Spleen (tissue), 11 donors: ENCODE results near the gene ADNP. TPM values are rescaled to one million over a fixed set of nuclear protein-coding genes. Genes with fewer than 3 reads are reported as not detected.

ENCODE experiments used
- DNase-seq: peaks from one replicate; pipeline ENCODE4 v3.0.0-alpha.2; 2020
- H3K27ac ChIP-seq, 8 donors: fragments of 200-600 bp; sonication (generic) in 7 of 8; 1 replicate in 4 of 8; 2 replicates in 4 of 8; pipeline versions ENCODE4 v1.5.0 to v1.8.0; 2016 to 2021; ENCODE audit warnings: inconsistent platforms in 4 of 8, mild to moderate bottlenecking in 4 of 8, moderate library complexity in 1 of 8
- H3K27me3 ChIP-seq, 7 donors: fragments of 200-600 bp; sonication (generic) in 6 of 7; replicated peaks in 1 of 7; 1 replicate in 4 of 7; 2 replicates in 3 of 7; pipeline versions ENCODE4 v1.5.0 to v1.8.0; 2016 to 2021; ENCODE audit warnings: inconsistent platforms in 3 of 7, mild to moderate bottlenecking in 1 of 7
- H3K36me3 ChIP-seq, 6 donors: fragments of 200-600 bp; sonication (generic) in 5 of 6; 1 replicate in 4 of 6; 2 replicates in 2 of 6; pipeline versions ENCODE4 v1.5.0 to v1.8.0; 2016 to 2021; ENCODE audit warnings: inconsistent platforms in 2 of 6
- H3K4me1 ChIP-seq, 6 donors: fragments of 200-600 bp; sonication (generic) in 5 of 6; 1 replicate in 3 of 6; 2 replicates in 3 of 6; pipeline versions ENCODE4 v1.5.0 to v1.8.0; 2016 to 2021; ENCODE audit warnings: inconsistent platforms in 3 of 6
- H3K4me3 ChIP-seq, 8 donors: fragments of 200-600 bp; sonication (generic) in 7 of 8; 1 replicate in 4 of 8; 2 replicates in 4 of 8; pipeline versions ENCODE4 v1.5.0 to v1.8.0; 2016 to 2021; ENCODE audit warnings: inconsistent platforms in 4 of 8, mild to moderate bottlenecking in 4 of 8, moderate library complexity in 2 of 8
- H3K9me3 ChIP-seq, 8 donors: fragments of 200-600 bp; sonication (generic) in 7 of 8; 1 replicate in 4 of 8; 2 replicates in 4 of 8; pipeline versions ENCODE4 v1.5.0 to v1.8.0; 2016 to 2021; ENCODE audit warnings: inconsistent platforms in 4 of 8
- POLR2A ChIP-seq, 3 donors: fragments of 450-650 bp; IDR thresholded peaks; one replicate each; pipeline ENCODE4 v1.5.1; 2017; ENCODE audit warnings: antibody characterized with exemption in 3 of 3, mild to moderate bottlenecking in 1 of 3
- POLR2AphosphoS5 ChIP-seq, 3 donors: sonication (generic); formaldehyde crosslinking; IDR thresholded peaks; one replicate each; pipeline ENCODE4 v1.5.1; 2017; ENCODE audit warnings: antibody characterized with exemption in 3 of 3
- WGBS, 5 donors: extraction: QIAGEN DNeasy Blood & Tissue Kit in 3 of 5; methylation state at CpG; one replicate each; pipeline versions ENCODE4 v1.1.5 to v1.1.7; 2013 to 2018; 5-methylcytosine and 5-hydroxymethylcytosine counted together
- intact Hi-C: fragments of 100-400 bp; cut with DNase I; formaldehyde crosslinking; loops from one replicate; pipeline ENCODE4 v1.15.0; 2023; ENCODE audit warnings: low total_unique reads
- polyA plus RNA-seq, 3 donors: library from polyadenylated mRNA; stranded (reverse); fragments of 200-250 nt; gene quantifications; one replicate each; pipeline ENCODE4 v1.2.1, GENCODE V29; 2013
- total RNA-seq, 7 donors: library from RNA; depleted of rRNA in 3 of 7; stranded (reverse); fragments of >200 nt in 3 of 7; fragmentation: NEBNext Ultra II Directional in 4 of 7; extraction: Animal tissue kit (Norgen Biotek cat#: 25700) in 4 of 7; gene quantifications; one replicate each; pipeline versions ENCODE4 v1.1.0 to v1.2.1, GENCODE V29; 2016 to 2021
- TF ChIP-seq, protein P1 (sequence below), 11 experiments: fragments of 200-600 bp in 7 of 11; fragments of 450-650 bp in 4 of 11; sonication (generic) in 4 of 11; IDR thresholded peaks in 8 of 11; conservative IDR thresholded peaks in 3 of 11; 1 replicate in 7 of 11; 2 replicates in 4 of 11; pipeline versions ENCODE4 v1.4.0 to v1.8.0; 2016 to 2021; ENCODE audit warnings: antibody characterized with exemption in 11 of 11, inconsistent platforms in 4 of 11, mild to moderate bottlenecking in 1 of 11
- donor health status: healthy with polysubstance abuse.
- donor health status: DM: no; HTN: no; CAD: no; lungs with moderate emphysema.
- donor health status: DM: no; HTN: no; CAD: no.
- donor health status: Bipolar disorder and iron deficiency.
- donor health status: healthy.
- donor health status: DM: no; HTN: no; CAD: no.
- donor health status: DM: yes; HTN: yes; CAD: no.

The ADNP gene
- total and polyA plus RNA-seq, 10 donors: 30.6 to 78.8 (median 61.3) TPM

DNA sequence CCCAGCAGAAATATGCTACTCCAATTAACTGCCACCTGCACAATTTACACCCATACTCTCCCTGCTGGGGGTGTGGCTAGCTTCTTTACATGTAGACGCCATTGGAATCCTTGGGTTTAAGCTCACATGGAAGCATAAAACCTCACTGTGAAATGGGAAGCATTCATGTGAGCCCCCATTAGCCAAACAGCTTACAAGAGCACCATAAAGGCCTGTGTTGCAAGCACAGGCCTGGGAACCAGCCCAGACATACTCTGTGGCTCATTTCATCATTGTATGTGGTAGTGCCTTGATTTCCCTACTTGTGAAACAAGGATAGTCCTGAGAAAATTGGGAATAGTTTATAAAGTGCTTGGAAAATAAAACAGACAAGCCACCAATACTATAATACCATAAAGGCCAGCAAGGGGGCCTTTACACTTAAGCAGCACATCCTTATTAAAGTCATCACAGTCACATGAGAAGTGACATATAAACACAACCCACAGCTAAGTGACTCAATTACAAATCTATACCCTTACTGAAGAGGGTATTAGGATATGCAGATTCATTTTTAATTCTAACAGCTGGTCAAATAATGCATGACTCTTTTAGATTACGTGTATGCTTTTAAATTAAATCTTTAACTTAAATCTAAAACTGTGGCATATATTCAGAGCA is 6.8 kb downstream of the ADNP start:
- Histone ChIP-seq H3K4me3 (no peak overlapping the region), H3K27me3 (no peaks in the 10 kb centered on the region), H3K27ac (peak overlapping the region in 1 of 8 donors; percentile 8), H3K9me3 (no peaks in the 10 kb centered on the region), H3K36me3 (peaks cover 0 to 69% (median 0%) of the 10 kb centered on the region in 6 donors), H3K4me1 (peaks cover 49 to 100% (median 92%) of the 10 kb centered on the region in 6 donors)
- 53 to 75% (median 64%) methylated on average over 2 of the region's 2 CpGs for WGBS, 5 donors
- TF ChIP-seq POLR2A (IDR thresholded peaks at IDR 0.05) (no peak), POLR2AphosphoS5 (IDR thresholded peaks at IDR 0.05) (no peak)
- TF ChIP-seq, protein P1, sequence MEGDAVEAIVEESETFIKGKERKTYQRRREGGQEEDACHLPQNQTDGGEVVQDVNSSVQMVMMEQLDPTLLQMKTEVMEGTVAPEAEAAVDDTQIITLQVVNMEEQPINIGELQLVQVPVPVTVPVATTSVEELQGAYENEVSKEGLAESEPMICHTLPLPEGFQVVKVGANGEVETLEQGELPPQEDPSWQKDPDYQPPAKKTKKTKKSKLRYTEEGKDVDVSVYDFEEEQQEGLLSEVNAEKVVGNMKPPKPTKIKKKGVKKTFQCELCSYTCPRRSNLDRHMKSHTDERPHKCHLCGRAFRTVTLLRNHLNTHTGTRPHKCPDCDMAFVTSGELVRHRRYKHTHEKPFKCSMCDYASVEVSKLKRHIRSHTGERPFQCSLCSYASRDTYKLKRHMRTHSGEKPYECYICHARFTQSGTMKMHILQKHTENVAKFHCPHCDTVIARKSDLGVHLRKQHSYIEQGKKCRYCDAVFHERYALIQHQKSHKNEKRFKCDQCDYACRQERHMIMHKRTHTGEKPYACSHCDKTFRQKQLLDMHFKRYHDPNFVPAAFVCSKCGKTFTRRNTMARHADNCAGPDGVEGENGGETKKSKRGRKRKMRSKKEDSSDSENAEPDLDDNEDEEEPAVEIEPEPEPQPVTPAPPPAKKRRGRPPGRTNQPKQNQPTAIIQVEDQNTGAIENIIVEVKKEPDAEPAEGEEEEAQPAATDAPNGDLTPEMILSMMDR (IDR thresholded peaks at IDR 0.05 in 8 of 11, conservative IDR thresholded peaks at IDR 0.05 in 3 of 11): no peak
- DNase-seq: no peak
- intact Hi-C loops: no loop called here

DNA sequence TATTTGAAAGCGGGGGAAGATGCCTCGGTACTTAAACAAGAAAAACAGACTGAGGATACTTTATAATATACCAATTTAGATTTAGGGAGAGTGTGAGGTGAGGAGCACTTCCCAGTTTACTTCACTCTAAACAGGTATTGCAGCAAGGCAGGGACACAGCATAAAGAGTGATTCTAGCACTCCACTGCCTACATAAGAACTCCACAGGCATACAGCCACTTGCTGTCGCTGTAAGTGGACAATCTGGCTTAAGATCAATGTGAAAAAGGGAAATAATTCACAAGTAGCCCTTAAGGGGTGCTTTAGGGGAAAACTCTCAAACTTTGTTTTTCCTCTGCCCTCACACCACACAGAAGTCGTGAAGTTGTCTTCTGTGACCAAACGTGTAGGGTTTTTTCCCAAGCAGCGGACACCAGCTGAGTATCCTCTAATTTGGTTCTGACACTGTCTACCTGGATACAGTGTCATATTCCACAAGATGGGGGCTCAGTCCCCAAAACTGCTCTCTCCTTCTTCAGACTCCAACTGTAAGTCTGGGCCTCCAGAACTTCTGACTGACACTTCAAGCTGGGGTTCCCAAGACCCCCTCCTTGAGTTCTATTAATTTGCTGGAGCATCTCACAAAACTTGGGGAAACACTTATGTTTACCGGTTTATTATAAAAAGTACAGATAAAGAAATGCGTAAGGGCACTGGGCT is 9.3 kb downstream of the ADNP start:
- Histone ChIP-seq H3K27ac (peak overlapping the region in 2 of 8 donors; percentile 1 to 6), H3K4me1 (peaks cover 48 to 100% (median 92%) of the 10 kb centered on the region in 6 donors), H3K9me3 (no peaks in the 10 kb centered on the region), H3K4me3 (no peak overlapping the region), H3K27me3 (no peaks in the 10 kb centered on the region), H3K36me3 (peaks cover 0 to 57% (median 0%) of the 10 kb centered on the region in 6 donors)
- TF ChIP-seq POLR2AphosphoS5 (IDR thresholded peaks at IDR 0.05): no peak
- TF ChIP-seq, protein P1 (IDR thresholded peaks at IDR 0.05 in 8 of 11, conservative IDR thresholded peaks at IDR 0.05 in 3 of 11): no peak
- no peak for TF ChIP-seq POLR2A (IDR thresholded peaks at IDR 0.05)
- 70 to 80% (median 73%) methylated on average over 8 of the region's 8 CpGs for WGBS, 5 donors
- intact Hi-C loops: no loop called here
- DNase-seq: no peak

DNA sequence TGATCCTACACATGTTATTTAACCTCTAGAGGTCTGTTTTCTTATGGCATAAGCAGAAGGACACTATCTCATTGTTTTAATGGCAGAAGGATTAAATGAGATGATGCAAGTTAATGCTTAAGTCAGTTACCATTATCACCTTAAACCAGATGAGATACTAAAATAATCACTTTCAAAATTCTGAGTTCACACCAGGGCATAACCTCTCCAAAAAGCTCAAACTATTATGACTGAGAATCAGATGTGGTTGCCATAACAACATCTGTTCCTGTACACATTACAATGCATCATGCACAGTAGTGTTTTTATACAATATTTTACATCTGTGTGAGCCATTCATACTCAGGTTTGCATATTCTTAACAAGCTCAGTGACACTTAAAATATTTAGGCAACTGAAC is 10.2 kb downstream of the ADNP start:
- Histone ChIP-seq H3K27me3 (no peaks in the 10 kb centered on the region), H3K9me3 (no peaks in the 10 kb centered on the region), H3K36me3 (peaks cover 0 to 55% (median 0%) of the 10 kb centered on the region in 6 donors), H3K4me3 (no peak overlapping the region), H3K4me1 (peaks cover 54 to 100% (median 92%) of the 10 kb centered on the region in 6 donors), H3K27ac (no peak overlapping the region)
- TF ChIP-seq POLR2AphosphoS5 (IDR thresholded peaks at IDR 0.05): no peak
- TF ChIP-seq, protein P1 (IDR thresholded peaks at IDR 0.05 in 8 of 11, conservative IDR thresholded peaks at IDR 0.05 in 3 of 11): no peak
- no peak for TF ChIP-seq POLR2A (IDR thresholded peaks at IDR 0.05)
- intact Hi-C loops: no loop called here
- no peak for DNase-seq

- Histone ChIP-seq H3K4me3 (no peak overlapping the region), H3K27ac (peak overlapping the region in 1 of 8 donors; percentile 6), H3K36me3 (peaks cover 0 to 44% (median 0%) of the 10 kb centered on the region in 6 donors), H3K4me1 (peaks cover 54 to 100% (median 90%) of the 10 kb centered on the region in 6 donors), H3K9me3 (no peaks in the 10 kb centered on the region), H3K27me3 (no peaks in the 10 kb centered on the region)
- 73 to 84% (median 80%) methylated on average over 6 of the region's 6 CpGs for WGBS, 5 donors
- DNase-seq: no peak
- TF ChIP-seq POLR2A (IDR thresholded peaks at IDR 0.05) (no peak), POLR2AphosphoS5 (IDR thresholded peaks at IDR 0.05) (no peak)
- TF ChIP-seq, protein P1 (IDR thresholded peaks at IDR 0.05 in 8 of 11, conservative IDR thresholded peaks at IDR 0.05 in 3 of 11): no peak
- intact Hi-C loops: no loop called here
Observed at GRCh38 chr20:50919567-50919966, 11.7 kb downstream of the ADNP start.
